HG03469 (cell line): Measurements from ENCODE around the gene LCAT.
A peak's percentile ranks its signal among the peaks of the same experiment; 100 is the strongest.
"Not testable (repeated sequence)": the region's sequence is repeated elsewhere in the genome, so short reads cannot be mapped to it uniquely, and the experiment has no call there.

Experiments
- ATAC-seq: cut with Tn5 transposase; IDR thresholded peaks from one replicate; pipeline ENCODE4 v1.9.1; 2021; ENCODE audit warnings: mild to moderate bottlenecking, moderate library complexity, moderate number of reproducible peaks; ENCODE audit not compliant: unreplicated experiment

Gene LCAT

GRCh38 chr16:67915831-67916723 lies 27.8 kb downstream of the LCAT start:
- ATAC-seq = no peak

- ATAC-seq = not testable (repeated sequence)
Measured at GRCh38 chr16:67915496-67915769, 28.5 kb downstream of the LCAT start.

GRCh38 chr16:67914758-67915495 lies 29.0 kb downstream of the LCAT start:
- no peak for ATAC-seq

GRCh38 chr16:67910158-67910557 lies 33.8 kb downstream of the LCAT start:
- ATAC-seq = no peak

- ATAC-seq = no peak
Measured at GRCh38 chr16:67909056-67909742, 34.7 kb downstream of the LCAT start.

GRCh38 chr16:67907397-67908180 lies 36.3 kb downstream of the LCAT start:
- no peak for ATAC-seq

- ATAC-seq = no peak
Measured at GRCh38 chr16:67902831-67903230, 41.1 kb downstream of the LCAT start.

GRCh38 chr16:67901734-67902133 lies 42.2 kb downstream of the LCAT start:
- ATAC-seq = no peak

GRCh38 chr16:67897231-67897630 lies 46.7 kb downstream of the LCAT start:
- no peak for ATAC-seq

GRCh38 chr16:67893743-67894399 lies 50.0 kb downstream of the LCAT start:
- ATAC-seq = no peak

- ATAC-seq = peak; percentile 46
Measured at GRCh38 chr16:67892899-67893742, 50.8 kb downstream of the LCAT start, which contains the start of gene PSKH1. Gene PSKH1, plus strand, starts transcription at chr16:67893254. Its CDS starts 15,496 bp downstream, at chr16:67908750.

- no peak for ATAC-seq
Measured at GRCh38 chr16:67892375-67892774, 51.5 kb downstream of the LCAT start.
